ENCODE results near the gene CNTN3.

DNA sequence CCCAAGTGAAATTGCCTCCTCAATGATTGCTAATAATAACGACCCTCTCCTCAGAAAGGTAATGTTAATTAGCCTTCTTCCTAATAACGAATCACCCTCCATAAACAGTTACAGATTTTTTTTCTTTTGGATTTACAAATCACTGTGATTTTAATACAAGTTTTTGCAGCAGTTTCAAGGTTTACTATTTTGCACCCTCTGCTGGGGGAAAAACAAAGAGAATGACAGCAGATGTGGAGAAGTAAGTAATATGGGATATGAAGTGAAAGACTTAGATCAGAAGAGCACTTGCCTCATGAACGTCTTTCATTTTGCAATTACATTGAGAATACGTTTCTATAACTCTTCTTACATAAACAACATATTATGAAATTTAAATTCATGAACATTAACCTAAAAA lies 16.1 kb upstream of the CNTN3 start:
- no peak for TF ChIP-seq EGR1 (IDR thresholded peaks at IDR 0.05; ENCODE audit: low read depth)
- TF ChIP-seq EZH2 (IDR thresholded peaks at IDR 0.05) = no peak
- TF ChIP-seq RAD21 (IDR thresholded peaks at IDR 0.05; ENCODE audit: low read depth) = no peak
